HepG2 (cell line): ENCODE data around the gene ARPC1A. TPM values are rescaled to one million over a fixed set of nuclear protein-coding genes. Genes with fewer than 3 reads are reported as not detected.

Experiments
- FOXP4 ChIP-seq: sonication (generic); formaldehyde crosslinking; IDR thresholded peaks from 2 replicates; pipeline ENCODE4 v1.4.0; 2020; ENCODE audit warnings: missing genetic modification reagents
- GABPB1 ChIP-seq: IDR thresholded peaks from 2 replicates; pipeline ENCODE4 v1.6.1; 2016; ENCODE audit warnings: mild to moderate bottlenecking, missing genetic modification reagents, moderate library complexity, missing compliant biosample characterization
- GLI4 ChIP-seq: sonication (generic); formaldehyde crosslinking; IDR thresholded peaks from 2 replicates; pipeline ENCODE4 v1.5.1; 2020; ENCODE audit warnings: missing genetic modification reagents, mild to moderate bottlenecking, moderate library complexity, borderline replicate concordance
- JUN ChIP-seq: sonication (generic); formaldehyde crosslinking; IDR thresholded peaks from 2 replicates; pipeline ENCODE4 v1.4.0; 2020; ENCODE audit warnings: mild to moderate bottlenecking, missing genetic modification reagents
- MAFF ChIP-seq: IDR thresholded peaks from 2 replicates; pipeline ENCODE4 v1.6.1; 2011; ENCODE audit warnings: low read depth, low read length, improper control_type of control experiment
- NONO ChIP-seq, 2 experiments: fragments of 450-650 bp in 1 of 2; sonication (generic) in 1 of 2; formaldehyde crosslinking in 1 of 2; IDR thresholded peaks in 1 of 2; conservative IDR thresholded peaks in 1 of 2; 2 replicates each; pipeline versions ENCODE4 v1.6.1 to v1.8.0; 2017 to 2022; ENCODE audit warnings: mild to moderate bottlenecking in 1 of 2, missing genetic modification reagents in 1 of 2, moderate library complexity in 1 of 2
- PHF8 ChIP-seq: sonication (generic); formaldehyde crosslinking; IDR thresholded peaks from 2 replicates; pipeline ENCODE4 v1.5.0; 2020; ENCODE audit warnings: missing genetic modification reagents
- STAT5B ChIP-seq: sonication (generic); formaldehyde crosslinking; IDR thresholded peaks from 2 replicates; pipeline ENCODE4 v1.4.0; 2020; ENCODE audit warnings: missing genetic modification reagents
- TIGD3 ChIP-seq: sonication (generic); formaldehyde crosslinking; IDR thresholded peaks from 2 replicates; pipeline ENCODE4 v1.5.1; 2020; ENCODE audit warnings: mild to moderate bottlenecking, missing genetic modification reagents, borderline replicate concordance
- ZBTB20 ChIP-seq: sonication (generic); formaldehyde crosslinking; IDR thresholded peaks from 2 replicates; pipeline ENCODE4 v1.8.1; 2023; ENCODE audit warnings: missing genetic modification reagents, low read depth, mild to moderate bottlenecking, borderline replicate concordance
- ZNF101 ChIP-seq: sonication (generic); formaldehyde crosslinking; IDR thresholded peaks from 2 replicates; pipeline ENCODE4 v1.4.0; 2020; ENCODE audit warnings: mild to moderate bottlenecking, low read depth, missing genetic modification reagents, borderline replicate concordance
- ZNF350 ChIP-seq: sonication (generic); formaldehyde crosslinking; IDR thresholded peaks from 2 replicates; pipeline ENCODE4 v1.4.0; 2020; ENCODE audit warnings: mild to moderate bottlenecking, low read depth, missing genetic modification reagents, borderline replicate concordance
- ZNF451 ChIP-seq: sonication (generic); formaldehyde crosslinking; IDR thresholded peaks from 2 replicates; pipeline ENCODE4 v1.5.0; 2020; ENCODE audit warnings: mild to moderate bottlenecking, missing genetic modification reagents
- ZNF510 ChIP-seq: sonication (generic); formaldehyde crosslinking; IDR thresholded peaks from 2 replicates; pipeline ENCODE4 v1.4.0; 2020; ENCODE audit warnings: low read depth, mild to moderate bottlenecking, missing genetic modification reagents
- ZNF589 ChIP-seq: sonication (generic); formaldehyde crosslinking; conservative IDR thresholded peaks from 2 replicates; pipeline ENCODE4 v1.8.0; 2022; ENCODE audit warnings: mild to moderate bottlenecking, moderate library complexity, missing genetic modification reagents
- polyA plus RNA-seq, 8 experiments: library from polyadenylated mRNA; depleted of rRNA in 3 of 8; stranded (reverse) in 7 of 8; unstranded in 1 of 8; fragments of >200 nt; fragmentation: Illumina TruSeq in 4 of 8; extraction: Trizol in 4 of 8; gene quantifications; 2 replicates each; pipeline versions ENCODE4 v1.2.1 to v1.2.3, GENCODE V29; 2011 to 2016; ENCODE audit warnings: low read depth in 4 of 8, missing spikeins in 1 of 8, mixed read lengths in 1 of 8; ENCODE audit not compliant: insufficient read depth in 1 of 8
- total RNA-seq, 5 experiments: library from RNA; depleted of rRNA; stranded (reverse); fragments of >200 nt; fragmentation: Illumina TruSeq; extraction: Trizol; gene quantifications; 2 replicates each; pipeline ENCODE4 v1.2.3, GENCODE V29; 2016; ENCODE audit warnings: low read depth in 1 of 5
- TF ChIP-seq, protein P1 (sequence below): sonication (generic); formaldehyde crosslinking; IDR thresholded peaks from 2 replicates; pipeline ENCODE4 v1.5.1; 2020; ENCODE audit warnings: mild to moderate bottlenecking, missing genetic modification reagents, moderate library complexity
- TF ChIP-seq, protein P2 (sequence below): sonication (generic); formaldehyde crosslinking; IDR thresholded peaks from 2 replicates; pipeline ENCODE4 v1.5.1; 2020; ENCODE audit warnings: missing genetic modification reagents, mild to moderate bottlenecking, borderline replicate concordance

Gene ARPC1A
- total and polyA plus RNA-seq, 2 of the 13 experiments (the other 11 are each of a cell fraction or from before 2014, with no cell fraction given) = 44.3 to 88.5 TPM

- no peak; the same call in 1 of the 2 replicates for TF ChIP-seq GLI4 (CRISPR knock-in tag)
- TF ChIP-seq NONO (IDR thresholded peaks at IDR 0.05) = no peak
- peak; percentile 35 for TF ChIP-seq NONO (CRISPR knock-in tag; conservative IDR thresholded peaks at IDR 0.05)
- no peak for TF ChIP-seq ZNF101 (CRISPR knock-in tag)
- peak; percentile 49; the same call in 1 of the 2 replicates for TF ChIP-seq PHF8 (CRISPR knock-in tag)
- no peak for TF ChIP-seq TIGD3
- no peak; the same call in 1 of the 2 replicates for TF ChIP-seq ZNF589 (CRISPR knock-in tag)
- TF ChIP-seq, protein P1, sequence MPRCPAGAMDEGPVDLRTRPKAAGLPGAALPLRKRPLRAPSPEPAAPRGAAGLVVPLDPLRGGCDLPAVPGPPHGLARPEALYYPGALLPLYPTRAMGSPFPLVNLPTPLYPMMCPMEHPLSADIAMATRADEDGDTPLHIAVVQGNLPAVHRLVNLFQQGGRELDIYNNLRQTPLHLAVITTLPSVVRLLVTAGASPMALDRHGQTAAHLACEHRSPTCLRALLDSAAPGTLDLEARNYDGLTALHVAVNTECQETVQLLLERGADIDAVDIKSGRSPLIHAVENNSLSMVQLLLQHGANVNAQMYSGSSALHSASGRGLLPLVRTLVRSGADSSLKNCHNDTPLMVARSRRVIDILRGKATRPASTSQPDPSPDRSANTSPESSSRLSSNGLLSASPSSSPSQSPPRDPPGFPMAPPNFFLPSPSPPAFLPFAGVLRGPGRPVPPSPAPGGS (CRISPR knock-in tag) = no peak
- no peak; the same call in 1 of the 2 replicates for TF ChIP-seq ZNF451
- no peak; the same call in none of the 2 replicates for TF ChIP-seq GABPB1 (CRISPR knock-in tag)
- no peak for TF ChIP-seq ZNF510 (CRISPR knock-in tag)
- TF ChIP-seq, protein P2, sequence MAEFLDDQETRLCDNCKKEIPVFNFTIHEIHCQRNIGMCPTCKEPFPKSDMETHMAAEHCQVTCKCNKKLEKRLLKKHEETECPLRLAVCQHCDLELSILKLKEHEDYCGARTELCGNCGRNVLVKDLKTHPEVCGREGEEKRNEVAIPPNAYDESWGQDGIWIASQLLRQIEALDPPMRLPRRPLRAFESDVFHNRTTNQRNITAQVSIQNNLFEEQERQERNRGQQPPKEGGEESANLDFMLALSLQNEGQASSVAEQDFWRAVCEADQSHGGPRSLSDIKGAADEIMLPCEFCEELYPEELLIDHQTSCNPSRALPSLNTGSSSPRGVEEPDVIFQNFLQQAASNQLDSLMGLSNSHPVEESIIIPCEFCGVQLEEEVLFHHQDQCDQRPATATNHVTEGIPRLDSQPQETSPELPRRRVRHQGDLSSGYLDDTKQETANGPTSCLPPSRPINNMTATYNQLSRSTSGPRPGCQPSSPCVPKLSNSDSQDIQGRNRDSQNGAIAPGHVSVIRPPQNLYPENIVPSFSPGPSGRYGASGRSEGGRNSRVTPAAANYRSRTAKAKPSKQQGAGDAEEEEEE (CRISPR knock-in tag) = no peak
- no peak for TF ChIP-seq JUN (CRISPR knock-in tag)
- no peak for TF ChIP-seq FOXP4 (CRISPR knock-in tag)
- no peak for TF ChIP-seq MAFF
- no peak; the same call in none of the 2 replicates for TF ChIP-seq ZBTB20 (CRISPR knock-in tag)
- TF ChIP-seq ZNF350 = no peak
- TF ChIP-seq STAT5B = no peak
Observed at GRCh38 chr7:99374111-99375064, 48.7 kb downstream of the ARPC1A start, which contains the start of gene ARPC1B (continued).
